AML-193 (cell line): ENCODE data around the gene SEMA3B.
"Not testable (repeated sequence)": the region's sequence is repeated elsewhere in the genome, so short reads cannot be mapped to it uniquely, and the experiment has no call there.

Source experiments
- DNase-seq, 2 experiments: peaks; one replicate each; lab custom pipeline; 2025; lab: John Stamatoyannopoulos, UW

The SEMA3B gene

GRCh38 chr3:50268703-50269451 lies at the start of gene SEMA3B:
Gene SEMA3B (plus strand): TSS chr3:50269147. CDS start chr3:50269241, 94 bp downstream.
- DNase-seq = no peak

GRCh38 chr3:50219285-50219684 lies 49.7 kb upstream of the SEMA3B start:
- no peak for DNase-seq

- no peak for DNase-seq
Observed at GRCh38 chr3:50220109-50220508, 48.8 kb upstream of the SEMA3B start.

- DNase-seq = no peak
Observed at GRCh38 chr3:50221051-50221410, 47.9 kb upstream of the SEMA3B start.

- peak in 1 of 2 experiments; percentile 12 for DNase-seq
Observed at GRCh38 chr3:50221411-50222168, 47.4 kb upstream of the SEMA3B start.

GRCh38 chr3:50222169-50222528 lies 46.8 kb upstream of the SEMA3B start:
- no peak for DNase-seq

GRCh38 chr3:50224639-50225038 lies 44.3 kb upstream of the SEMA3B start:
- no peak for DNase-seq

GRCh38 chr3:50226888-50227389 lies 42.0 kb upstream of the SEMA3B start:
- DNase-seq = no peak

GRCh38 chr3:50227390-50228183 lies 41.4 kb upstream of the SEMA3B start:
- DNase-seq = peak; percentile 95

- DNase-seq = not testable (repeated sequence)
Observed at GRCh38 chr3:50228184-50228763, 40.7 kb upstream of the SEMA3B start.

GRCh38 chr3:50229490-50229889 lies 39.5 kb upstream of the SEMA3B start:
- DNase-seq = no peak

- peak; percentile 53 to 54 for DNase-seq
Observed at GRCh38 chr3:50230104-50230793, 38.7 kb upstream of the SEMA3B start.

- no peak for DNase-seq
Observed at GRCh38 chr3:50230794-50231125, 38.2 kb upstream of the SEMA3B start.

GRCh38 chr3:50231581-50231980 lies 37.4 kb upstream of the SEMA3B start:
- DNase-seq = no peak

- no peak for DNase-seq
Observed at GRCh38 chr3:50232303-50232702, 36.6 kb upstream of the SEMA3B start.

GRCh38 chr3:50233176-50233575 lies 35.8 kb upstream of the SEMA3B start:
- DNase-seq = no peak

- peak; percentile 99 to 100 for DNase-seq
Observed at GRCh38 chr3:50235716-50236483, 33.0 kb upstream of the SEMA3B start, which contains the start of gene GNAI2. Gene GNAI2 (plus strand): TSS chr3:50236204. CDS start chr3:50236336, 132 bp downstream.

GRCh38 chr3:50236484-50237132 lies 32.3 kb upstream of the SEMA3B start:
- no peak for DNase-seq

- DNase-seq = peak; percentile 27 to 43
Observed at GRCh38 chr3:50237133-50237651, 31.8 kb upstream of the SEMA3B start.
